Hematopoietic multipotent progenitor cell treated with erythropoietin and hydrocortisone succinate and interleukin-3 and kit ligand, for 8 days (in vitro differentiated cells): Measurements from ENCODE around the gene C6orf62.
A peak's percentile ranks its signal among the peaks of the same experiment; 100 is the strongest.
"Not testable (repeated sequence)": the region's sequence is repeated elsewhere in the genome, so short reads cannot be mapped to it uniquely, and the experiment has no call there.

Experiments
- DNase-seq: peaks from one replicate; pipeline ENCODE4 v3.0.0-alpha.2; 2015

C6orf62 gene

DNA sequence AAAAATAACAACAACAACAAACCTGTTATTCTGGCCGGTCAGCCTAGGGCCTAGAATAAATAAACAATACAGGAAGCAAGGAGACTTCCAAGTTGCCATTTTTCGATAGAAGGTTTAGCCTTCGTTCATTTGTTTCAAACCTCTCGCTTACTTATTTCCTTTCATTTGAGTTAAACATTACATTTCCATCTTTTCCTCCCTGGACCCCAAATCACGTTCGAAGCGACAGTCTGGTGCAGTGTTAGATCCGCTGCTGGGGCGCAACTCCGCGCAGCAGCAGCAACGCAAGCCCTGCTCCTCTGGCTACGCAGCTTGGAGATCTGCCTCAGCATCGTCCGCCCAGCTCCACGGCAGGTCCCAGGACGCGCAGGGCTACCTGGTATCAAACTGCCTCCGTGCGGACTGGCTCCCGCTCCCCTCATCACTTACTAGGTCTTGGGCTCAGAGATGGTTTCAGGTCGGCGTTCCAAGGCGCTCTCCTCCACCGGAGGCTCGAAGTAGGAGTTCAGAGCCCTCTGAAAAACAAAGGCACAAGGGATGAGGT, 52.8 kb downstream of the C6orf62 start:
- DNase-seq: peak; percentile 54

DNA sequence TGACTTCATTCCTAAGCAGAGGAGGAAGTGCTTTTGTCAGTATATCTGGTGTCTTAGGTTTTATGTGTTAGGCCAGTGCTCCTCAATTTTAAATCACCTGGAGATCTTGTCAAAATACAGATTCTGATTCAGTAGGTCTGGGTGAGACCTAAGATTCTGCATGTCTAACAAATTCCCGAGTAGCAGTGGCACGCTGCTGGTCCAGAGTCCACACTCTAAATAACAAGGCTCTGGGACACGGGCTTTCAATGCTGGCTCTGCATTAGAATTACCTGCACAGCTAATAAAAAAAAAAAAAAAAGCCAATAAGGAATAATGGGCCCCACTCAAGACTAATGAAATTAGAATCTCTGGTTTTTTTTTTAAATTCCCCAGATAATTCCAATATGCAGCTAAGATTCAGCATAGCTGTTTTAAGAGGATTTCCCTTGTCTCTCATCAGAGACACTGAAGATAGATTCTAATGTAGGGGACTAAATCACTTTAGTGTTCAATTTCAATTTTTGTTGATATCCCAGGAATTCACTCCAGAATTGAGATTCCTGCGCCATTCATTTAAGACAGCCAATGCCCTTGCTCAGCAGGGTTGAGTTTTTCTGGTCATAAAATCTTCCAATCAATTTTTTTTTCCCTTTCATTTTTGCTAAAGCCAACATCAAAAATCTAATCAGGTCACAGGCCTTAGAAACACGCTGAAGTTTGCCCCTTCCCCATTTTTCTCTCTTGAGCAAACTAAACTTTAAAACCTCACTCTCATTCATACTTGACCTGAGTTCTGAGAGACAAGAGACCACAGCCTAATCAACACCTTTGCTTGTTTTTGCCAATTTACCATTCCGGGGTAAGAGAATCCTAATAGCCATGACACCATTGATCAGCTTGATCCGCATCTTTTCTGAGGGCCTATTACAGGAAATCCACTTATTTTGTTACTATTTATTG, 54.6 kb downstream of the C6orf62 start:
- no peak for DNase-seq

DNA sequence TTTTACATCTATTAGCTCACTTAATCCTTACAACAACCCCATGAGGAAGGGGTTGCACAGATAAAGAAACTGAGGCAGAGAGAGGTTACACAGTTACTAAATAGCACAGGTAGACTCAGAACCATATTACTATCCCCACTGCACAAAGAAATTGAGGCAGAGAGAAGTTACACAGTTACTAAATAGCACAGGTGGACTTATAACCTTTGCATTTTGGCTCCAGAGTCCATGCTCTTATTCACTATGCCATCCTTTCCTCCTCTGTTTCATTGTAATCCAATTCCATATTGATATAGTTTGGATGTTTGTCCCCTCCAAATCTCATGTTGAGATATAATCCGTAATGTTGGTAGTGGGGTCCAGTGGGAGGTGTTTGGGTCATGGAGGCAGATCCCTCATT, 55.8 kb downstream of the C6orf62 start:
- no peak for DNase-seq

DNA sequence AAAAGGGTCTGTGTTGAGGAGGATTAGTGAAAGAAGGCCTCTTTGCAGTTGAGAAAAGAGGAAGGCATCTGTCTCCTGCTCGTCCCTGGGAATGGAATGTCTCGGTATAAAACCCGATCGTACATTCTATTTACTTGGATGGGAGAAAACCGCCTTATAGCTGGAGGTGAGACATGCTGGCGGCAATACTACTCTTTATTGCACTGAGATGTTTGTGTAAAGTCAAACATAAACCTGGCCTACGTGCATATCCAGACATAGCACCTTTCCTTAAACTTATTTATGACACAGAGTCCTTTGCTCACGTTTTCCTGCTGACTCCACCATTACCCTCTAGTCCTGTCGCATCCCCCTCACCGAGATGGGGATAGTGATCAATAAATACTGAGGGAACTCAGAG, 56.7 kb downstream of the C6orf62 start:
- no peak for DNase-seq

DNA sequence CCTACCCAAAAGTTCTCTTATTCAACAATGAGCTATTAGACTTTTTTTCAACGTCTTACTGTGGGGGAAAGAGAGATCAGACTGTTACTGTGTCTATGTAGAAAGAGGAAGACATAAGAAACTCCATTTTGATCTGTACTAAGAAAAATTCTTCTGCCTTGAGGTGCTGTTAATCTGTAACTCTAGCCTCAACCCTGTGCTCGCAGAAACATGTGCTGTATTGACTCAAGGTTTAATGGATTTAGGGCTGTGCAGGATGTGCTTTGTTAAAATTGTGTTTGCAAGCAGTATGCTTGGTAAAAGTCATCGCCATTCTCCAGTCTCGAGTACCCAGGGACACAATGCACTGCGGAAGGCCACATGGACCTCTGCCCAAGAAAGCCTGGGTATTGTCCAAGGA, 57.2 kb downstream of the C6orf62 start:
- not testable (repeated sequence) for DNase-seq

DNA sequence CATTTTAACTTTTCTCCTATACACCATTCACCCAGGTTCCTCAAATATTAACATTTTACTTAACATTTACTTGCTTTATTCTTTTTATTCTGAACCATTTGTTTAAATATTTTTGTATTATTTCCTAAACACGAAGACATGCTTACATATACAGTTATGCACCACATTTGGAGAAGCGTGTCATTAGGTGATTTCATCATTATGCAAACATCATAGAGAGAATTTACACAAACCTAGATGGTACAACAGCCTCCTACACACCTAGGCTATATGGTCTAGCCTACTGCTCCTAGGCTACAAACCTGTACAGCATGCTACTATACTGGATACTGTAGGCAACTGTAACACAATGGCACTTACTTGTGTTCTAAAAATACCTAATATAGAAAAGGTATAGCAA, 58.8 kb downstream of the C6orf62 start:
- no peak for DNase-seq

DNA sequence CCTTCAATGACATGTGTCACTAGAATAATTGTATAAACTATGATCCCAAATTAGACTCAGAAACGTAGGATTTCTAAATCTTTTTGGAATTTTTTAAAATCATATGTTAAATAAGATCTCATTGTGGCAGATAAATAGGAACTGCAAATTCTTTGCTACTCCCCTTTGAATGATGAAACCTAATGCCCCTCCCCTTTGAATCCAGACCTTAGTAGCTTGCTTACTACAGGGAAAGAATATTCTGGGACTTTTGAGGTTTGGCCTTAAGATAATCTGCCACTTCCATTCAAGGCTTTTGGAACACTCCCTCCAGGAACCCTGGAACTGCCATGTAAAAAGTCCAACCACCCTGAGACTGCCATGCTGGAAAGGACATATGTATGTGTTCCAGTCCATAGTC, 59.4 kb downstream of the C6orf62 start:
- no peak for DNase-seq

DNA sequence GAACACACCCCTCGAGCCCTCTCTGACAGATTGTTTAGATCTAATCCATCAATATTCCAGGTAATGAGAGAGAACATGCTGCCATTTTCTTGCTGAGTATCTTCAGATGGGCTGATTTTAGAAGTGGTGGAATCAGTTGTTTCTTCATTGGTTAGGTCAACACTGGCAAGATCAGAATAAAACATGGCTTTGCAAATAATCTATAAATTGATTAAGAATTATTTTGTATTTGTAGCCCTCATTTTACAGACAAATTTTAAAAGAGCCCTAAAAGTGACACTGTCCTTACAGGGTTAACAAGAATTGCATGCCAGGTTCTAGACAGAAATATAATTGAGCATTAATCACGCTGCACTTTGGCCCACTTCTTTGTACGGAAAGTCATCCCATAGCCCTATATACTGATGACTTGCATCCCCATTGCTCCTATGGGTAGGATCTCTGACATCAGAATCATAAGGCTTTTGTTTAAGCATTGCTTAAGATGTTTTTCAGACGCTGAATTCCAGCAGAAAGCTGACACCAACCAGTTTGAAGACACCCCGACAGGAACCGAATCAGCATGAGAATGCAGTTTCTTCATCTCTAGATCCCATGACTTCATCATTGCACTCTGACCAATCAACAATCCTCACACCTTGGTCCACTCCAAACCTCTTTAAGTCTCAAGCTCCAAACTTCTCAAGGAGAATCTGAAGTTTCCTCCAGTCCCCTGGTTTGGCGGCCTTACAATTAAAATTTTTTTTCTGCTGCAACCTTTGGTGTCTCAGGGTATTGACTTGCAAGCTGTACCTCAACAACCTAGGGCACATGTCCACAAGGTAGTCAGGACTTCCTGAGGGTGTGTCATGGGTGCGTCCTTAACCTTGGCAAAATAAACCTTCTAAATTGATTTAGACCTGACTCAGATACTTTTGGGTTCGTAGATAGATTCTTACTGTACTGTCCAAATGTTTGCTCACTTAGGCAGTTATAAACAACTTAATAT, 60.1 kb downstream of the C6orf62 start:
- no peak for DNase-seq

DNA sequence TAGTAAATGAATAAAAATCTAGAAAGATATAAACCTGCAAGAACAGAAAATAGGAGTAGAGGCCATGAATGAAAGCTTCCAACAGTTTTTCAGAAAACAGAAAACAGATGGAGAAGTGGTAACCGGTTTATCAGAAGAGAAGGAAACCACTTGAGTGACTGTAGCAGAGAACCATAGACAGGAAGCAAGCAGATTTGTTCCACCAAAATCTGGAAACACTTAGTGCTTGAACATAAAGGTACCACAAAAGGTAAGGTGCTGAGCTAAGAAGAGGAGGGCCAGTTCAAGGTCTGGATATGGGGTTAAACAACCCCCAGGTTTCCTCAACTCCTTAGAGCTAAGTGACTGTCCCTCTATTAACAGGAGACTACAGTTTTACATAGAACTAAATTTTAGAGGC, 63.7 kb downstream of the C6orf62 start:
- no peak for DNase-seq
